HTR-8/SVneo (cell line): Measurements from ENCODE around the gene SLC35G3.
"Not testable (repeated sequence)": the region's sequence is repeated elsewhere in the genome, so short reads cannot be mapped to it uniquely, and the experiment has no call there.

ENCODE experiments used
- DNase-seq: peaks from one replicate; pipeline ENCODE4 v3.0.0; 2011; ENCODE audit warnings: low spot score, mixed read lengths; ENCODE audit not compliant: insufficient read length
- FAIRE-seq: peaks from 2 replicates; lab custom pipeline; 2011; peaks lifted over from hg19 to GRCh38; lab: Jason Lieb, UNC

SLC35G3 gene

GRCh38 chr17:35213412-35213940 lies 19.3 kb upstream of the SLC35G3 start:
- FAIRE-seq: no peak
- no peak for DNase-seq

DNA sequence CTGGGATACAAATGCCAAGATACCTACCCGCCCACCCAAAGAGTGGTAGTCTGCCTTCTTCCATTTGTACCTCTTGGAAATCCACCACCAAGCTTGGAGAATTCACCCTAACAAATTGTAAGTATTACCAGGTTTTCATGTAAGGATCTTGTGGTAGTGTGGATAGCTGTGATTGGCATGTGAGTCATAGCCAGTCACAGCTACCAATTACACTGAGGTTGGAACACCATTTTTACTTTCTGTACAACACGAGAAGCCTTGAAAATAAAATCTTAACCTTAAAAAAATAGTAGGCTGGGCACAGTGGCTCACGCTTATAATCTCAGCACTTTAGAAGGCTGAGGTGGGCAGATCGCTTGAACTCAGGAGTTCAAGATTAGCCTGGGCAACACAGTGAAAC lies 18.5 kb upstream of the SLC35G3 start:
- FAIRE-seq (no peak), DNase-seq (no peak)

- DNase-seq (no peak), FAIRE-seq (no peak)
These were observed 16.5 kb upstream of the SLC35G3 start for GRCh38 chr17:35210741-35211140.

GRCh38 chr17:35202582-35202981 lies 8.4 kb upstream of the SLC35G3 start:
- FAIRE-seq, DNase-seq: not testable (repeated sequence)

GRCh38 chr17:35195062-35195461 lies 869 bp upstream of the SLC35G3 start:
- DNase-seq, FAIRE-seq: not testable (repeated sequence)

DNA sequence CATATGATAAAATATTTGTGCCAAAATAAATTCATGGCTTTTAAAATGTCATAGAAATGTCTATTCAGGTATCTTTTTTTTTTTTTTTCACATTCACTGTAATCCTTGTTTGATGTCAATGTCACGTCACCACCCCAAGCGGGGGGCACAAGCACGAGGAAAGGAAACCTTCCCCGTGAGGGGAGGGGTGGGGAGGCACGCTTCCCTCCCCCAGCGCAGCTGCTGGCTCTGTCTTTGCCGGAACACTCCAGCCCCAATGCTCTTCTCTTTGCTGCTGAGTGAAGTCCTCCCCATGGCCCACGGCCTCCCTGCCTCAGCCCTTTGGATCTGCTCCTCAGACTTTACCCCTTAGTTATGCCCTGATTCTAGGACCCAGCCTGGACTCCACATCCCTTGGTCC lies 1.5 kb downstream of the SLC35G3 start:
- no peak for DNase-seq
- peak; percentile 59 for FAIRE-seq

GRCh38 chr17:35191001-35191695 lies 3.0 kb downstream of the SLC35G3 start:
- FAIRE-seq: no peak
- no peak for DNase-seq

GRCh38 chr17:35189291-35189690 lies 4.9 kb downstream of the SLC35G3 start:
- FAIRE-seq: no peak
- no peak for DNase-seq

DNA sequence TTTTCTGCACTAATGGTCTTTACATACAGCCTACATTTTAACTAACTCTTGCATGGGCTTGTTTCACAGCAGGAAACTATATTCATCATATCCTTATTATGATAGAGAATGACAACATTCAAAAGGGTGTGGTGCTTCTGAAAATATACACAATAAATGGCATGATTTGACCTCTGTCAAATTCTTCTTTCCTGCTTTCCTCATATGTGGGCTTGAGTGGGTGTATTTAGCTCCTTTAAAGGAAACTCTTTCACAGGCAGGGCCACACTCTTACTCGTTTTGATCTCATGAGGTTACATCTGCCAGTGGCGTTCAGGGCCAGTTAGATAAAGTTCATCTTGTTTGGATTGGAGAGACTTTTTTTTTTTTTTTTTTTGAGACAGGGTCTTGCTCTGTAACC lies 6.1 kb downstream of the SLC35G3 start:
- no peak for FAIRE-seq
- DNase-seq: no peak

GRCh38 chr17:35187481-35187880 lies 6.7 kb downstream of the SLC35G3 start:
- FAIRE-seq (no peak), DNase-seq (no peak)

DNA sequence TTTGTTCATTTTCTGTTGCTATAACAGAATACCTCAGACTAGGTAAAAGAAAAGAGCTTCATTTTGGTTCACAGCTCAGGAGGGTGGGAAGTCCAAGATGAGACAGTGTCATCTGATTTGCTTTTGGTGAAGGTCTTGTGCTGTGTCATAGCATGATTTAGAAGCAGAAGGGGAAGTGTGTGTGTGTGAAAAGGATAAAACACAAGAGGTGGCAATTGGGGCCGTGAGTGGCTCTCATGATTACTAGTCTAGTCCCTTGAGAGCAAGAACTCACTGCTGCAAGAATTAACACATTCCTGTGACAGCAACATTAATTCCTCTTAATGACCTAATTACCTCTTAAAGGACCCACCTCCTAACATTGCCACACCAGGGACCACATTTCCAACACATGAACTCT lies 8.3 kb downstream of the SLC35G3 start:
- FAIRE-seq (no peak), DNase-seq (no peak)

- no peak for DNase-seq
- no peak for FAIRE-seq
These were observed 9.9 kb downstream of the SLC35G3 start for GRCh38 chr17:35184274-35184673.

DNA sequence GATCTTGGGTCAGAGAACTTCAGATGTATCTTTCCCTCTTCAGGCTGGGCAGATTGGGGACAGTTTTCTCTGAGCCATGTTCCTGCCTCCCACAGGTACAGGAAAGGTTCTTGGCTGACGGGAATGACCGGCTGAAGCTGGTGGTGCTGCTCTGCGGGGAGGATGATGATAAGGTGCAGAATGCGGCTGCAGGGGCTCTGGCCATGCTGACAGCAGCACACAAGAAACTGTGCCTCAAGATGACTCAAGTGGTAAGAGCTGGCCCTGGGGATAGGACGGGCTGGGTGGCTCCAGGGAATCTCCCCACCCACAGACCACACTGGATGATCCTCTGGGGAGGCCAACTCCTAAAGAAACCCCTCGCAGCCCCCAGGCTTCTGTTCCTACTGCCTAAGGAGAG lies 10.9 kb downstream of the SLC35G3 start:
- FAIRE-seq (no peak), DNase-seq (no peak)

- DNase-seq, FAIRE-seq: not testable (repeated sequence)
These were observed 14.8 kb downstream of the SLC35G3 start for GRCh38 chr17:35179379-35179778.

DNA sequence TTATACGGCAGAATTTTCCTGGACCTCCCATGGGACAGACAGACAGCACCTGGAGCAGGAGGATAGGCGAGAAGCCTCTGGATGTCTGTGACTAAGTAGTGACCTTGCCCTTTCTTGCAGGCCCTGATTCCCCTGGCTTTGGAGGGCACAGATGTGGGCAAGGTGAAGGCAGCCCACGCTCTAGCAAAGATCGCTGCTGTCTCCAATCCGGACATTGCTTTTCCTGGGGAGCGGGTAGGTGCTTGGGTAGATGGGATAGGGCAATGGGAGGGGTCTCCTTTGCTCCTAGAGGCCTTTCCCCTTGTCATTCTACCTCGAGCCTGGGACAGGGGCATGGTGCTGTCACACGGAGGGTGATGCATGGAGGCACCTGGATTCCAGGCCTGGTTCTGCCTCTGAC lies 17.3 kb downstream of the SLC35G3 start:
- no peak for FAIRE-seq
- DNase-seq: no peak

DNA sequence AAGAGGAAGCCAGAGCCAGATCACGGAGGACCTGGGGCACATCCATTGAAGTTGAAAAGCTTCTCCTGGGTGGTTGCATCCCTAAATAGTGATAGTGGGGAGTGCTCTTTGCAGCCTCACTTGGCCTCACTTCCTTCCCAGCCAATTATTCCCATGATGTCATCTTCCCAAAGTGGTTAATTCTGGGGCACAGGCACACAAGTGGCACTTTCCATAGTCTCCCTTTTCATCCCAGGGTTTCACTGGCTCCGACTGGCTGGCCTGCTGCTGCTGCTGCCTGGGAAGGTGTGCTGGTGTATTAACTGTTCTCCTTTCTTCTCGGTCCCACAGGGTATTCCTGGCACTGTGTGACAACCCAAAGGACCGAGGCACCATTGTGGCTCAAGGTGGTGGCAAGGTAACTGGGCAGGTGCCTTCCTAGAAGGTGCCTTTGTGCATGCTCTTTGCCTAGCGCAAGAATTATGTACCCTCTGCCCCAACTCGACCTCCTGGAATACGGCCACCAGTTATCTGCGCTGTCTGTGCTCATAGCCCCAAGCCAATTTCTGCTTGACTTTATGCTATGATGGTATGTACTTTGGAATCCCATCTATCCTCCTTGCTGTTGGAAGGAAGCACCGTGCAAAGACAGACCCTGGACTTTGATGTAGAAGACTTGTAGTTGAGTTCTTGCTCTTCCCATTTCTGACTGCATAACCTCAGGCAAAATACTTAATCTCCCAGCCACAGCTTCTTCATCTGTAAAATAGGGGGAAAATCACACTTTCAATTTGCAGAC lies 18.4 kb downstream of the SLC35G3 start:
- no peak for DNase-seq
- no peak for FAIRE-seq

DNA sequence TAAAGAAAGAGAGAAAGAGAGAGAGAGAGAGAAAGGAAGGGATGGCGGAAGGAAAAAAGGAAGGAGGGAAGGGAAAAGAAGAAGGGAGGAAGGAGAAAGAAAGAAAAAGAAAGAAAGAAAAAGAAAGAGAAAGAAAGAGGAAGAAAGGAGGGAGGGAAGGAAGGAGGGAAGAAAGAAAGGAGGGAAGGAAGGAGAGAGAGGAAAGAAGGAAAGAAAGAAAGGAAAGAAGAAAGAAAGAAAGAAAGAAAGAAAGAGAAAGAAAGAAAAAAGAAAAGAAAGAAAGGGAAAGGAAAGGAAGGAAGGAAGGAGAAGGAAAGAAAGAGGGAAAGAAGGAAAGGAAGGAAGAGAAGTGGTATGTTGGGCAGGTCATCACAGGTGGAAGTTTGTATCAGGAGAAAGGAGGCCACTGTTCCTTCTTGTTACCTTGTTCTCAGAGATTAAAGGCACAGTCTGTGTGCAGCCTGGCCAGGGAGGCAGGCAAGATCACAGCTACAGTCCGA lies 19.3 kb downstream of the SLC35G3 start:
- no peak for FAIRE-seq

GRCh38 chr17:35172321-35172720 lies 21.9 kb downstream of the SLC35G3 start:
- FAIRE-seq, DNase-seq: not testable (repeated sequence)

More for the DNA sequence above, 19.3 kb downstream of the SLC35G3 start:
- no peak for DNase-seq

- no peak for FAIRE-seq
These were observed 22.4 kb downstream of the SLC35G3 start for GRCh38 chr17:35171834-35172233.

DNA sequence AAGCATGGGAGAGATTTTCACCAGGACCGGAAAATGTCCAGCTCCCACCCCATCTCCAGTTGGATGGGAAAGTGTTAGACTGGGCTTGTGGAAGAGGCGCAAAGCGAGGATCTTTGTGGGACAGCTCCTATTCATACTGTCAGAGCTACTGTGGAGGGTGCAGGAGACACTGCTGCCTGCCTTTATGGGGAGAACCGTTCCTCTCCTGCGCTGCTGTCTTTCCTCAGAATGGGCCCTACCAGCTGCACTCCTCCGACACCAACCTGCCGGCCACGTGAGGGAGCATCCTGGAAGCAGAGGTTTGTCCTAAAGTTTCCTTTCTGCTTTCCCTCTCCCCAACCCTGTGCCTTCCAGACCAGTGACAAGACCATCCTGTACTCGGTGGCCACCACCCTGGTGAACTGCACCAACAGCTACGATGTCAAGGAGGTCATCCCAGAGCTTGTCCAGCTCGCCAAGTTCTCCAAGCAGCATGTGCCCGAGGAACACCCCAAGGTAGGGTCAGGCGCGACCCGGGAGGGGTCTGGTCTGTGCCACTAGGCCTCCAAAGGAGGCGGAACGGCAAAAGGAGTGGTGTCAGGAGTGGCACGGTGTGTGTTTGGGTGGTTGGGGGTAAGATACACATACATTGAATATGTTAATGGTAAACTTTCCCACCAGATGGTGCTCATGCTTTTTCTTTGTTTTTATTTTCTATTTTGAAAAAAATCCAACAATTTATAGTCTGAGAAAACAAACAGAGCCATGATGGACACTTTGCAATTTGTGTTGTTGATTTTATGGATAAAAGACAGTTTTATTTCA lies 23.0 kb downstream of the SLC35G3 start:
- FAIRE-seq (peak; percentile 60), DNase-seq (peak; percentile 62)

More at GRCh38 chr17:35171834-35172233, 22.4 kb downstream of the SLC35G3 start:
- no peak for DNase-seq
